Central memory CD4-positive, alpha-beta T cell (primary cell): ENCODE data around the gene MYPN.
"Not testable (repeated sequence)": the region's sequence is repeated elsewhere in the genome, so short reads cannot be mapped to it uniquely, and the experiment has no call there.

Source experiments
- DNase-seq: peaks from one replicate; pipeline ENCODE4 v3.0.0; 2022

Gene MYPN

GRCh38 chr10:68179016-68179415 lies 69.7 kb downstream of the MYPN start:
- no peak for DNase-seq

GRCh38 chr10:68180490-68180889 lies 71.2 kb downstream of the MYPN start:
- no peak for DNase-seq

- no peak for DNase-seq
These were observed 75.3 kb downstream of the MYPN start for GRCh38 chr10:68184546-68184945.

- no peak for DNase-seq
These were observed 75.8 kb downstream of the MYPN start for GRCh38 chr10:68185085-68185484.

GRCh38 chr10:68188835-68189234 lies 79.5 kb downstream of the MYPN start:
- DNase-seq, result no peak

- no peak for DNase-seq
These were observed 82.8 kb downstream of the MYPN start for GRCh38 chr10:68192113-68192512.

GRCh38 chr10:68194290-68194689 lies 85.0 kb downstream of the MYPN start:
- no peak for DNase-seq

- DNase-seq, result not testable (repeated sequence)
These were observed 86.5 kb downstream of the MYPN start for GRCh38 chr10:68195776-68196175.

- no peak for DNase-seq
These were observed 87.4 kb downstream of the MYPN start for GRCh38 chr10:68196701-68197100.

- DNase-seq, result no peak
These were observed 93.7 kb downstream of the MYPN start for GRCh38 chr10:68202960-68203353.

- no peak for DNase-seq
These were observed 99.2 kb downstream of the MYPN start for GRCh38 chr10:68208424-68209042.

- no peak for DNase-seq
These were observed 102.4 kb downstream of the MYPN start for GRCh38 chr10:68211669-68212068.

- no peak for DNase-seq
These were observed 103.5 kb downstream of the MYPN start for GRCh38 chr10:68212721-68213352.

GRCh38 chr10:68218786-68219185 lies 109.5 kb downstream of the MYPN start:
- DNase-seq, result no peak

- DNase-seq, result no peak
These were observed 111.9 kb downstream of the MYPN start for GRCh38 chr10:68221196-68221595.

- no peak for DNase-seq
These were observed 113.1 kb downstream of the MYPN start for GRCh38 chr10:68222391-68222790.

- no peak for DNase-seq
These were observed 114.4 kb downstream of the MYPN start for GRCh38 chr10:68223535-68224165.

GRCh38 chr10:68224810-68225209 lies 115.5 kb downstream of the MYPN start:
- no peak for DNase-seq

- no peak for DNase-seq
These were observed 121.0 kb downstream of the MYPN start for GRCh38 chr10:68230268-68230667.

GRCh38 chr10:68231106-68231816 lies 122.0 kb downstream of the MYPN start:
- no peak for DNase-seq

GRCh38 chr10:68231817-68232251 lies 122.5 kb downstream of the MYPN start, which contains the start of gene ATOH7:
Gene ATOH7 (minus strand): TSS chr10:68232113. CDS start chr10:68231677, 436 bp downstream.
- no peak for DNase-seq

- no peak for DNase-seq
These were observed 123.8 kb downstream of the MYPN start for GRCh38 chr10:68233046-68233445.

- no peak for DNase-seq
These were observed 125.8 kb downstream of the MYPN start for GRCh38 chr10:68235111-68235510.

GRCh38 chr10:68235581-68235980 lies 126.3 kb downstream of the MYPN start:
- no peak for DNase-seq
